ENCODE results near the gene UAP1. TPM values are rescaled to one million over a fixed set of nuclear protein-coding genes. Genes with fewer than 3 reads are reported as not detected.

The UAP1 gene
- total and polyA plus RNA-seq, 11 donors, result 18.1 to 34.3 (median 21.1) TPM

DNA sequence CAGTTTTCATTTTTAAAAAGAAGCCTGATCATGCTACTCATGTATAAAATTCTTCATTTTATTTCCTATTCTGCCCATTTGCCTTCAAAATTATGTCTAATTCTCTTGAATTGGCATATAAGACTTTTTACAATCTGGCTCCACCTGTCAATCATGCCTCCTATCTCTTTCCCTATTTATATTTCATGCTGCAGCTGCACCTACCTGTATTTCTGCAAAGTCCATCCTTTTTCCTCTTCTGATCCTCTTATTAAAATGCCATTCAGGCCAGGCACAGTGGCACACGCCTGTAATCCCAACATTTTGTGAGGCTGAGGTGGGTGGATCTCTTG, 30.6 kb upstream of the UAP1 start:
- Histone ChIP-seq H3K36me3 (peaks cover 0 to 30% (median 14%) of the 10 kb centered on the region in 9 donors), H3K4me1 (peaks cover 0 to 8% (median 0%) of the 10 kb centered on the region in 12 donors), H3K9me3 (no peaks in the 10 kb centered on the region), H3K27ac (no peak overlapping the region), H3K4me3 (no peak overlapping the region), H3K27me3 (no peaks in the 10 kb centered on the region)
- no peak for TF ChIP-seq POLR2A (IDR thresholded peaks at IDR 0.05)
- no peak for TF ChIP-seq CTCF (IDR thresholded peaks at IDR 0.05)
- WGBS, 4 donors, result 94 to 100% (median 95%) methylated on average over 1 of the region's 1 CpG
- intact Hi-C loops (cut with DNase I), result no loop called here
- ATAC-seq, result no peak
- DNase-seq, result no peak

- Histone ChIP-seq H3K9me3 (no peaks in the 10 kb centered on the region), H3K36me3 (no peaks in the 10 kb centered on the region), H3K4me1 (peaks cover 0 to under 1% (median 0%) of the 10 kb centered on the region in 12 donors), H3K27me3 (no peaks in the 10 kb centered on the region), H3K4me3 (no peak overlapping the region), H3K27ac (no peak overlapping the region)
- intact Hi-C loops (cut with DNase I), result no loop called here
- WGBS, 4 donors, result 56 to 64% (median 61%) methylated on average over 1 of the region's 1 CpG
- ATAC-seq, result no peak
- DNase-seq, result no peak
- TF ChIP-seq POLR2A (IDR thresholded peaks at IDR 0.05) (no peak), CTCF (IDR thresholded peaks at IDR 0.05) (no peak)
Observed at GRCh38 chr1:162535501-162535900, 26.0 kb upstream of the UAP1 start.

- H3K27me3 ChIP-seq, result no peaks in the 10 kb centered on the region
- WGBS, 4 donors, result 96 to 100% (median 98%) methylated on average over 2 of the region's 2 CpGs
- no peak overlapping the region for H3K4me3 ChIP-seq
- no peak for TF ChIP-seq POLR2A (IDR thresholded peaks at IDR 0.05)
- no peak for TF ChIP-seq CTCF (IDR thresholded peaks at IDR 0.05)
- H3K27ac ChIP-seq, result no peak overlapping the region
- DNase-seq (no peak), ATAC-seq (no peak)
- H3K9me3 ChIP-seq, result no peaks in the 10 kb centered on the region
- H3K4me1 ChIP-seq, result peaks cover 0 to 5% (median under 1%) of the 10 kb centered on the region in 12 donors
- H3K36me3 ChIP-seq, result no peaks in the 10 kb centered on the region
- intact Hi-C loops (cut with DNase I), result no loop called here
Observed at GRCh38 chr1:162536511-162536910, 25.0 kb upstream of the UAP1 start.

- ATAC-seq, result no peak
- H3K27me3 ChIP-seq, result no peaks in the 10 kb centered on the region
- H3K9me3 ChIP-seq, result no peaks in the 10 kb centered on the region
- peaks cover 0 to 10% (median 2%) of the 10 kb centered on the region in 12 donors for H3K4me1 ChIP-seq
- DNase-seq, result no peak
- no peaks in the 10 kb centered on the region for H3K36me3 ChIP-seq
- TF ChIP-seq CTCF (IDR thresholded peaks at IDR 0.05), result no peak
- TF ChIP-seq POLR2A (IDR thresholded peaks at IDR 0.05), result no peak
- H3K27ac ChIP-seq, result no peak overlapping the region
- intact Hi-C loops (cut with DNase I), result no loop called here
- WGBS, 4 donors, result 73 to 89% (median 84%) methylated on average over 2 of the region's 2 CpGs
- H3K4me3 ChIP-seq, result no peak overlapping the region
Observed at GRCh38 chr1:162537216-162537615, 24.3 kb upstream of the UAP1 start.
